Measurements from ENCODE around the gene STAT5A.
"Not testable (repeated sequence)": the region's sequence is repeated elsewhere in the genome, so short reads cannot be mapped to it uniquely, and the experiment has no call there.

Gene STAT5A

GRCh38 chr17:42308446-42308845, 20.1 kb downstream of the STAT5A start:
- no peak for DNase-seq (ENCODE audit: low read depth)

GRCh38 chr17:42309142-42309541, 20.8 kb downstream of the STAT5A start:
- DNase-seq (ENCODE audit: low read depth): no peak

- no peak for DNase-seq (ENCODE audit: low read depth)
Measured at GRCh38 chr17:42309986-42310786, 21.9 kb downstream of the STAT5A start.

- DNase-seq (ENCODE audit: low read depth): no peak
Measured at GRCh38 chr17:42310787-42311215, 22.5 kb downstream of the STAT5A start.

- peak; percentile 65 for DNase-seq (ENCODE audit: low read depth)
Measured at GRCh38 chr17:42311240-42312034, 23.1 kb downstream of the STAT5A start.

GRCh38 chr17:42312035-42312284, 23.7 kb downstream of the STAT5A start:
- DNase-seq (ENCODE audit: low read depth): no peak

- DNase-seq (ENCODE audit: low read depth): no peak
Measured at GRCh38 chr17:42312285-42313130, 24.2 kb downstream of the STAT5A start.

- DNase-seq (ENCODE audit: low read depth): no peak
Measured at GRCh38 chr17:42313389-42313772, 25.1 kb downstream of the STAT5A start.

GRCh38 chr17:42313773-42314566, 25.7 kb downstream of the STAT5A start:
- DNase-seq (ENCODE audit: low read depth): no peak

- DNase-seq (ENCODE audit: low read depth): no peak
Measured at GRCh38 chr17:42315402-42316156, 27.3 kb downstream of the STAT5A start.

- DNase-seq (ENCODE audit: low read depth): no peak
Measured at GRCh38 chr17:42316755-42317154, 28.5 kb downstream of the STAT5A start.

GRCh38 chr17:42317266-42317845, 29.1 kb downstream of the STAT5A start:
- no peak for DNase-seq (ENCODE audit: low read depth)

GRCh38 chr17:42317967-42318366, 29.7 kb downstream of the STAT5A start:
- DNase-seq (ENCODE audit: low read depth): not testable (repeated sequence)

GRCh38 chr17:42321555-42321954, 33.3 kb downstream of the STAT5A start:
- DNase-seq (ENCODE audit: low read depth): no peak

- peak; percentile 80 for DNase-seq (ENCODE audit: low read depth)
Measured at GRCh38 chr17:42322382-42323267, 34.3 kb downstream of the STAT5A start.

GRCh38 chr17:42323268-42323773, 35.0 kb downstream of the STAT5A start:
- no peak for DNase-seq (ENCODE audit: low read depth)

GRCh38 chr17:42325026-42325425, 36.7 kb downstream of the STAT5A start:
- DNase-seq (ENCODE audit: low read depth): peak; percentile 73

- DNase-seq (ENCODE audit: low read depth): no peak
Measured at GRCh38 chr17:42329025-42329976, 41.0 kb downstream of the STAT5A start.
